OCI-LY7 (cell line): Measurements from ENCODE around the gene CARD19.

Experiments
- CTCF ChIP-seq: fragments of 200-600 bp; sonication (generic); conservative IDR thresholded peaks from 2 replicates; pipeline ENCODE4 v1.5.1; 2014; ENCODE audit warnings: mild to moderate bottlenecking, antibody characterized with exemption, low read length, moderate library complexity, mixed read lengths
- EZH2phosphoT487 ChIP-seq: fragments of 200-600 bp; sonication (generic); IDR thresholded peaks from 2 replicates; pipeline ENCODE4 v1.6.1; 2018; ENCODE audit warnings: low read depth, borderline replicate concordance, mild to moderate bottlenecking, mixed run types, antibody characterized with exemption, low read length, moderate library complexity, mixed read lengths

DNA sequence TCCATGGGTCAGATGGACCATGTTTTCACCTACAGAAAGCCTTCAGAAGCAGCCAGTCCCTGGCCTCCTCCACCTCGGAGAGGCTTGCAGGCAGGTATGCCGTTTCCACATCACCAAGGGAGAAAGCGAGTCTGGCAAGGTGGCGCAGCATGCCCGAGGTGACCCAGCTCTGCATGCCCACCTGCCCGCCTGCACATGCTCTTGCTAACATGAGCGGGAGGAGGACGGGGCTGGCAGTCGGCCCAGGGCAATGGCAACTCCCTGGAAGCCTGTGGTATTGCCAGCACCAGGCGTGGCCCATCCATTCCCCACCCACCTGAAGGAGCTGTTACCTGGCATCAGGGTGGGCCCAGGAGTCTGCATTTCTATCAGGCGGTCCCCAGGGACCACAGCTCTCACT is 41.3 kb downstream of the CARD19 start:
- TF ChIP-seq CTCF (no peak), EZH2phosphoT487 (no peak)
